Endodermal cell (in vitro differentiated cells): ENCODE results near the gene PIGV. TPM values are rescaled to one million over a fixed set of nuclear protein-coding genes. Genes with fewer than 3 reads are reported as not detected.

Experiments
- DNase-seq: peaks from one replicate; pipeline ENCODE4 v3.0.0-alpha.2; 2017
- H3K27ac ChIP-seq: 2 replicates; pipeline ENCODE4 v1.5.1; 2013; ENCODE audit warnings: mild to moderate bottlenecking, low read depth, low read length, moderate library complexity
- H3K27me3 ChIP-seq: 2 replicates; pipeline ENCODE4 v1.6.1; 2013; ENCODE audit warnings: mild to moderate bottlenecking, low read length, moderate library complexity; ENCODE audit not compliant: insufficient read depth, control insufficient read depth, poor library complexity, severe bottlenecking
- H3K36me3 ChIP-seq: 2 replicates; pipeline ENCODE4 v1.7.0; 2013; ENCODE audit warnings: mild to moderate bottlenecking, low read length, moderate library complexity; ENCODE audit not compliant: control insufficient read depth, insufficient read depth
- H3K4me1 ChIP-seq: one replicate; pipeline ENCODE4 v1.7.0; 2013; ENCODE audit warnings: low read length; ENCODE audit not compliant: control insufficient read depth, insufficient read depth
- H3K4me3 ChIP-seq: 2 replicates; pipeline ENCODE4 v1.5.1; 2013; ENCODE audit warnings: mild to moderate bottlenecking, low read length, moderate library complexity
- H3K9ac ChIP-seq: 2 replicates; pipeline ENCODE4 v1.6.1; 2013; ENCODE audit warnings: mild to moderate bottlenecking, low read length, moderate library complexity; ENCODE audit not compliant: poor library complexity, severe bottlenecking; ENCODE audit errors: extremely low read depth
- H3K9me3 ChIP-seq: 2 replicates; pipeline ENCODE4 v1.6.1; 2013; ENCODE audit warnings: mild to moderate bottlenecking, low read length, moderate library complexity; ENCODE audit not compliant: control insufficient read depth
- H3K27ac Mint-ChIP-seq: 2 replicates; pipeline ENCODE4 v1.8.0; 2020; ENCODE audit warnings: mixed read lengths
- H3K27me3 Mint-ChIP-seq: 2 replicates; pipeline ENCODE4 v1.8.0; 2021; ENCODE audit warnings: mild to moderate bottlenecking, mixed read lengths; ENCODE audit not compliant: insufficient read depth
- H3K36me3 Mint-ChIP-seq: 2 replicates; pipeline ENCODE4 v1.8.0; 2020; ENCODE audit warnings: low read depth, mixed read lengths
- H3K4me1 Mint-ChIP-seq: 2 replicates; pipeline ENCODE4 v1.8.0; 2020; ENCODE audit warnings: mixed read lengths
- H3K4me3 Mint-ChIP-seq: 2 replicates; pipeline ENCODE4 v1.8.0; 2020; ENCODE audit warnings: mild to moderate bottlenecking, moderate library complexity, mixed read lengths
- H3K9me3 Mint-ChIP-seq: 2 replicates; pipeline ENCODE4 v1.8.0; 2020; ENCODE audit warnings: mild to moderate bottlenecking, mixed read lengths
- CTCF ChIP-seq: fragments of 200-600 bp; sonication (generic); conservative IDR thresholded peaks from 2 replicates; pipeline ENCODE4 v1.5.0; 2021; ENCODE audit warnings: antibody characterized with exemption, mild to moderate bottlenecking
- WGBS, 2 experiments: methylation state at CpG; one replicate each; pipeline versions ENCODE4 v1.1.5 to v1.1.7; 2013; ENCODE audit warnings: missing lambda C conversion rate in 2 of 2, mixed read lengths in 1 of 2; ENCODE audit not compliant: insufficient coverage in 1 of 2, insufficient read length in 1 of 2; 5-methylcytosine and 5-hydroxymethylcytosine counted together
- total RNA-seq, 2 donors: library from RNA; stranded (reverse); fragmentation: NEBNext Ultra II Directional in 1 of 2; extraction: Animal tissue kit (Norgen Biotek cat#: 25700) in 1 of 2; gene quantifications; 2 replicates in 1 of 2; 3 replicates in 1 of 2; pipeline ENCODE4 v1.2.1, GENCODE V29; 2021

Gene PIGV
- total RNA-seq, 2 donors from 2014 or later: 12.7 to 14.6 TPM

GRCh38 chr1:26754086-26754874 lies 33.5 kb upstream of the PIGV start:
- H3K36me3 ChIP-seq: peaks cover 84% of the 10 kb centered on the region
- Mint-ChIP-seq H3K4me3 (no peak overlapping the region), H3K4me1 (peaks cover 18% of the 10 kb centered on the region), H3K9me3 (no peaks in the 10 kb centered on the region), H3K27me3 (no peaks in the 10 kb centered on the region), H3K36me3 (peaks cover 78% of the 10 kb centered on the region), H3K27ac (peak overlapping the region; percentile 35)
- H3K9ac ChIP-seq: no peak overlapping the region
- H3K27me3 ChIP-seq: no peaks in the 10 kb centered on the region
- no peak for TF ChIP-seq CTCF
- H3K9me3 ChIP-seq: no peaks in the 10 kb centered on the region
- 90 to 96% methylated on average over 4 to 5 of the region's 5 CpGs for WGBS, 2 experiments
- no peak for DNase-seq
- peaks cover 5% of the 10 kb centered on the region for H3K4me1 ChIP-seq
- H3K4me3 ChIP-seq: no peak overlapping the region
- no peak overlapping the region for H3K27ac ChIP-seq

GRCh38 chr1:26758358-26758757 lies 29.4 kb upstream of the PIGV start:
- no peaks in the 10 kb centered on the region for H3K4me1 ChIP-seq
- H3K9me3 ChIP-seq: no peaks in the 10 kb centered on the region
- H3K27ac ChIP-seq: no peak overlapping the region
- no peak for DNase-seq
- no peaks in the 10 kb centered on the region for H3K27me3 Mint-ChIP-seq
- peaks cover 86% of the 10 kb centered on the region for H3K36me3 ChIP-seq
- WGBS, 2 experiments: 92 to 96% methylated on average over 1 to 3 of the region's 3 CpGs
- no peaks in the 10 kb centered on the region for H3K4me1 Mint-ChIP-seq
- peak overlapping the region; percentile 30 for H3K27ac Mint-ChIP-seq
- peaks cover 76% of the 10 kb centered on the region for H3K36me3 Mint-ChIP-seq
- no peak for TF ChIP-seq CTCF
- H3K9ac ChIP-seq: no peak overlapping the region
- no peak overlapping the region for H3K4me3 Mint-ChIP-seq
- no peak overlapping the region for H3K4me3 ChIP-seq
- H3K27me3 ChIP-seq: no peaks in the 10 kb centered on the region
- H3K9me3 Mint-ChIP-seq: no peaks in the 10 kb centered on the region

GRCh38 chr1:26759531-26759930 lies 28.2 kb upstream of the PIGV start:
- H3K4me1 Mint-ChIP-seq: no peaks in the 10 kb centered on the region

More at GRCh38 chr1:26759531-26759930, 28.2 kb upstream of the PIGV start:
- H3K27ac ChIP-seq: no peak overlapping the region
- no peak overlapping the region for H3K4me3 ChIP-seq
- no peak for DNase-seq
- H3K9me3 ChIP-seq: no peaks in the 10 kb centered on the region
- no peaks in the 10 kb centered on the region for H3K27me3 ChIP-seq
- Mint-ChIP-seq H3K27ac (no peak overlapping the region), H3K9me3 (no peaks in the 10 kb centered on the region), H3K4me3 (no peak overlapping the region), H3K36me3 (peaks cover 76% of the 10 kb centered on the region), H3K27me3 (no peaks in the 10 kb centered on the region)
- H3K4me1 ChIP-seq: no peaks in the 10 kb centered on the region
- H3K9ac ChIP-seq: no peak overlapping the region
- no peak for TF ChIP-seq CTCF
- H3K36me3 ChIP-seq: peaks cover 85% of the 10 kb centered on the region
